H1 (cell line): Measurements from ENCODE around the gene NDUFA1. TPM values are rescaled to one million over a fixed set of nuclear protein-coding genes. Genes with fewer than 3 reads are reported as not detected.

Source experiments
- CHD7 ChIP-seq: fragments of 300-600 bp; sonication (generic); IDR thresholded peaks from 2 replicates; pipeline ENCODE4 v1.7.1; 2012; ENCODE audit warnings: low read length, moderate library complexity, mild to moderate bottlenecking, inconsistent platforms; ENCODE audit not compliant: insufficient replicate concordance
- SAP30 ChIP-seq: fragments of 300-600 bp; sonication (generic); IDR thresholded peaks from 2 replicates; pipeline ENCODE4 v1.7.1; 2012; ENCODE audit warnings: low read length, moderate library complexity, mild to moderate bottlenecking, inconsistent platforms; ENCODE audit not compliant: insufficient read depth, insufficient replicate concordance
- polyA plus RNA-seq, 7 experiments: library from polyadenylated mRNA; depleted of rRNA in 3 of 7; stranded (reverse) in 5 of 7; unstranded in 2 of 7; fragments of >200 nt in 5 of 7; fragments of 200-250 nt in 2 of 7; gene quantifications; 1 replicate in 5 of 7; 2 replicates in 1 of 7; 4 replicates in 1 of 7; pipeline versions ENCODE4 v1.2.1 to v1.2.3, GENCODE V29; 2011 to 2013; ENCODE audit warnings: missing spikeins in 2 of 7, mixed read lengths in 2 of 7
- total RNA-seq: library from RNA; stranded (reverse); fragmentation: NEBNext Ultra II Directional; extraction: Animal tissue kit (Norgen Biotek cat#: 25700); gene quantifications from 2 replicates; pipeline ENCODE4 v1.2.1, GENCODE V29; 2021

NDUFA1 gene
- total and polyA plus RNA-seq, 2 of the 8 experiments (the other 6 are each of a cell fraction or from before 2014, with no cell fraction given): 65.6 to 69.7 TPM

GRCh38 chrX:119885554-119886428 is 14.2 kb downstream of the NDUFA1 start (continued):
- TF ChIP-seq CHD7 (no peak), SAP30 (no peak)
